Breast epithelium (tissue), 3 donors: ENCODE results near the gene SFXN3.

Experiments used
- CTCF ChIP-seq, 3 donors: fragments of 450-650 bp; IDR thresholded peaks; one replicate each; pipeline ENCODE4 v1.5.1; 2016 to 2017; ENCODE audit warnings: antibody characterized with exemption in 3 of 3, mild to moderate bottlenecking in 3 of 3, moderate library complexity in 3 of 3
- POLR2A ChIP-seq: fragments of 450-650 bp; IDR thresholded peaks from one replicate; pipeline ENCODE4 v1.6.1; 2016; ENCODE audit warnings: antibody characterized with exemption, mild to moderate bottlenecking, moderate library complexity
- POLR2AphosphoS5 ChIP-seq, 3 donors: sonication (generic); formaldehyde crosslinking; IDR thresholded peaks; one replicate each; pipeline ENCODE4 v1.6.1; 2017; ENCODE audit warnings: antibody characterized with exemption in 3 of 3

GRCh38 chr10:101001659-101002035, 29.4 kb upstream of the SFXN3 start:
- TF ChIP-seq POLR2AphosphoS5 (IDR thresholded peaks at IDR 0.05) (no peak), CTCF (IDR thresholded peaks at IDR 0.05) (no peak), POLR2A (no peak)
